Mucosa of descending colon (tissue), 3 donors: Measurements from ENCODE around the gene GALNT10. TPM values are rescaled to one million over a fixed set of nuclear protein-coding genes. Genes with fewer than 3 reads are reported as not detected.

ENCODE experiments used
- ATAC-seq: fragments of 200-7000 bp; cut with Tn5 transposase; one replicate; pipeline ENCODE4 v1.9.1; 2020; ENCODE audit warnings: mild to moderate bottlenecking, moderate library complexity
- DNase-seq, 3 donors: peaks; one replicate each; pipeline ENCODE4 v3.0.0-alpha.2; 2020
- H3K36me3 ChIP-seq: fragments of 200-600 bp; one replicate; pipeline ENCODE4 v1.8.0; 2021; ENCODE audit warnings: low read depth, mild to moderate bottlenecking
- H3K4me1 ChIP-seq: fragments of 200-600 bp; one replicate; pipeline ENCODE4 v1.8.0; 2021; ENCODE audit warnings: low read depth, mild to moderate bottlenecking
- H3K4me3 ChIP-seq: fragments of 200-600 bp; one replicate; pipeline ENCODE4 v1.8.0; 2021; ENCODE audit warnings: mild to moderate bottlenecking
- H3K9me3 ChIP-seq: fragments of 200-600 bp; one replicate; pipeline ENCODE4 v1.8.0; 2021; ENCODE audit warnings: mild to moderate bottlenecking
- CTCF ChIP-seq: fragments of 200-600 bp; IDR thresholded peaks from one replicate; pipeline ENCODE4 v1.8.0; 2022; ENCODE audit warnings: antibody characterized with exemption, mild to moderate bottlenecking
- intact Hi-C, 2 donors: fragments of 100-400 bp; cut with DNase I in 1 of 2; cut with micrococcal nuclease in 1 of 2; formaldehyde crosslinking; loops; one replicate each; pipeline versions ENCODE4 v1.11.0 to v1.11.1; 2022; cut with DNase I, micrococcal nuclease
- total RNA-seq, 3 donors: library from RNA; stranded (reverse); fragmentation: NEBNext Ultra II Directional in 2 of 3; extraction: Animal tissue kit (Norgen Biotek cat#: 25700) in 2 of 3; gene quantifications; one replicate each; pipeline versions ENCODE4 v1.2.1 to v1.2.4, GENCODE V29; 2021 to 2023
- donor health status: DM: no; HTN: no; CAD: no; lungs with moderate emphysema.
- donor health status: DM: no; HTN: no; CAD: no.
- donor health status: DM: no; HTN: yes; CAD: no.

Gene GALNT10
- total RNA-seq, 3 donors from 2014 or later, result 38.5 to 51.5 (median 41.4) TPM

- Histone ChIP-seq H3K4me1 (peaks cover 5% of the 10 kb centered on the region), H3K4me3 (no peak overlapping the region), H3K9me3 (no peaks in the 10 kb centered on the region), H3K36me3 (no peaks in the 10 kb centered on the region)
- intact Hi-C loops, result no loop called here
- DNase-seq, result peak; percentile 71 to 86 (median 72)
- no peak for TF ChIP-seq CTCF
- ATAC-seq, result peak; percentile 55
Observed at GRCh38 chr5:154397652-154398406, 207.3 kb downstream of the GALNT10 start.

- intact Hi-C loops, result loop anchor here (10.0 kb wide), 2 partner anchors 216 to 326 kb away; no protein-coding TSS in a partner anchor
- DNase-seq (no peak), ATAC-seq (no peak)
- no peak overlapping the region for H3K4me3 ChIP-seq
- H3K9me3 ChIP-seq, result no peaks in the 10 kb centered on the region
- peaks cover 8% of the 10 kb centered on the region for H3K4me1 ChIP-seq
- no peaks in the 10 kb centered on the region for H3K36me3 ChIP-seq
- TF ChIP-seq CTCF, result no peak
Observed at GRCh38 chr5:154400678-154401077, 210.1 kb downstream of the GALNT10 start.

- DNase-seq (no peak), ATAC-seq (no peak)
- Histone ChIP-seq H3K4me3 (no peak overlapping the region), H3K4me1 (peaks cover 8% of the 10 kb centered on the region), H3K9me3 (no peaks in the 10 kb centered on the region), H3K36me3 (no peaks in the 10 kb centered on the region)
- no peak for TF ChIP-seq CTCF
- intact Hi-C loops, result loop anchor here (10.0 kb wide), 2 partner anchors 217 to 327 kb away; no protein-coding TSS in a partner anchor
Observed at GRCh38 chr5:154401355-154401754, 210.8 kb downstream of the GALNT10 start.

GRCh38 chr5:154401931-154402330, 211.4 kb downstream of the GALNT10 start:
- no peak overlapping the region for H3K4me3 ChIP-seq
- no peak for TF ChIP-seq CTCF
- ATAC-seq (no peak), DNase-seq (no peak)
- peaks cover 8% of the 10 kb centered on the region for H3K4me1 ChIP-seq
- intact Hi-C loops, result loop anchor here (10.0 kb wide), 2 partner anchors 217 to 327 kb away; no protein-coding TSS in a partner anchor
- no peaks in the 10 kb centered on the region for H3K9me3 ChIP-seq
- H3K36me3 ChIP-seq, result no peaks in the 10 kb centered on the region

GRCh38 chr5:154402611-154403010, 212.1 kb downstream of the GALNT10 start:
- intact Hi-C loops, result loop anchor here (10.0 kb wide), 2 partner anchors 218 to 328 kb away; no protein-coding TSS in a partner anchor
- ATAC-seq (no peak), DNase-seq (no peak)
- Histone ChIP-seq H3K36me3 (no peaks in the 10 kb centered on the region), H3K4me3 (no peak overlapping the region), H3K9me3 (no peaks in the 10 kb centered on the region), H3K4me1 (peaks cover 8% of the 10 kb centered on the region)
- TF ChIP-seq CTCF, result no peak
